Nephron progenitor cell (in vitro differentiated cells): ENCODE data around the gene WWOX.

Experiments
- DNase-seq: peaks from one replicate; pipeline ENCODE4 v3.0.0; 2021
- H3K27ac Mint-ChIP-seq: 2 replicates; pipeline ENCODE4 v1.8.0; 2021; ENCODE audit warnings: mild to moderate bottlenecking, moderate library complexity, mixed read lengths
- H3K27me3 Mint-ChIP-seq: 2 replicates; pipeline ENCODE4 v1.8.0; 2021; ENCODE audit warnings: mild to moderate bottlenecking, low read depth, mixed read lengths; ENCODE audit not compliant: poor library complexity
- H3K36me3 Mint-ChIP-seq: 2 replicates; pipeline ENCODE4 v1.8.0; 2021; ENCODE audit warnings: low read depth, mixed read lengths
- H3K4me1 Mint-ChIP-seq: 2 replicates; pipeline ENCODE4 v1.8.0; 2021; ENCODE audit warnings: mixed read lengths
- H3K4me3 Mint-ChIP-seq: 2 replicates; pipeline ENCODE4 v1.8.0; 2021; ENCODE audit warnings: mild to moderate bottlenecking, moderate library complexity, mixed read lengths
- H3K9me3 Mint-ChIP-seq: 2 replicates; pipeline ENCODE4 v1.8.0; 2021; ENCODE audit warnings: mild to moderate bottlenecking, moderate library complexity, mixed read lengths
- CTCF ChIP-seq: fragments of 200-600 bp; sonication (generic); IDR thresholded peaks from 2 replicates; pipeline ENCODE4 v1.5.0; 2021; ENCODE audit warnings: antibody characterized with exemption

Gene WWOX

DNA sequence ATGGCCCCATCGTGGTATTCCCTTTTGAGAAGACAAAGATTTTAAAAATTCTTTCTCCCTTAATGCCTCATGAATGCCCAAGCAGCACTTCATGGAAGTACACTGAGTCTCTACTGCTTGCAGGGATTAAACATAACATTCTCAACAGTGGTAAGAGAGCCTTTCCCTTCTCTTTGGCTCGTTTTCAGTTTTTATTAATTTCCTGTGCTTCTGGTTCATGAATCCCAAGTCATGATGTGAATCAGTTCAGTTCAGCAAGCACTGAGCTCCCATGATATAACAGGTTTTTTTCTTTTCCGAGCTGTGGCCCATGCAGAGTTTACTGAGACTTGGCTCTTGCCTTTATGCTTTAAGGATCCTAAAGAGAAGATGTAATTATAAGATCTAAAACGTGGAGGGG lies 175.3 kb downstream of the WWOX start:
- no peak for DNase-seq
- H3K27ac Mint-ChIP-seq, result no peak overlapping the region
- H3K9me3 Mint-ChIP-seq, result peaks cover 14% of the 10 kb centered on the region
- peaks cover 26% of the 10 kb centered on the region for H3K36me3 Mint-ChIP-seq
- no peak for TF ChIP-seq CTCF
- H3K4me3 Mint-ChIP-seq, result no peak overlapping the region
- H3K27me3 Mint-ChIP-seq, result peaks cover 8% of the 10 kb centered on the region
- peaks cover 21% of the 10 kb centered on the region for H3K4me1 Mint-ChIP-seq

DNA sequence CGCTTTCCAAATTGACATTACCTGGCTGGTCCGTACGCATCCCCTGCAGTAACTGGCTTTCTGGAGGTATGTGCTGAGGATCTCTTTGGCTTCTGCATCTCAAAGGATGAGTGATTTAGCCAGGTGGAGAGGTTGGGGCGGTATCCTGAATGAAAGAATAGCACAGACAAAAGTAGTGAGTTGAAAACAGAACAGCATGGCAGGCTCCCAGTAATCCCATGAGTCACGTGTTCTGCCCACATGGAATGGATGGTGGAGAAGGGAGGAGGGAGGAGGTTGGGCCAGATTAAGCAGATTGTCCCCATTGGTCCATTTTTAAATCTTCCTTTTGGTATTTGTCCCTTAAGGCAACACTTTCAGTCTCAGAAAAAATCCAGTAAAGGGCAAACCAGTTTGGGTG lies 176.0 kb downstream of the WWOX start:
- TF ChIP-seq CTCF, result no peak
- Mint-ChIP-seq H3K9me3 (peaks cover 14% of the 10 kb centered on the region), H3K4me3 (no peak overlapping the region), H3K27ac (no peak overlapping the region), H3K4me1 (peaks cover 15% of the 10 kb centered on the region), H3K36me3 (peaks cover 26% of the 10 kb centered on the region), H3K27me3 (peaks cover 8% of the 10 kb centered on the region)
- no peak for DNase-seq

GRCh38 chr16:78277321-78278055 lies 178.0 kb downstream of the WWOX start:
- DNase-seq, result peak; percentile 45
- peaks cover 13% of the 10 kb centered on the region for H3K4me1 Mint-ChIP-seq
- no peak for TF ChIP-seq CTCF
- no peak overlapping the region for H3K4me3 Mint-ChIP-seq
- H3K36me3 Mint-ChIP-seq, result peaks cover 30% of the 10 kb centered on the region
- H3K27me3 Mint-ChIP-seq, result peaks cover 3% of the 10 kb centered on the region
- peaks cover 13% of the 10 kb centered on the region for H3K9me3 Mint-ChIP-seq
- no peak overlapping the region for H3K27ac Mint-ChIP-seq

GRCh38 chr16:78278056-78278450 lies 178.6 kb downstream of the WWOX start:
- no peak for DNase-seq
- Mint-ChIP-seq H3K4me1 (peaks cover 18% of the 10 kb centered on the region), H3K4me3 (no peak overlapping the region), H3K27ac (no peak overlapping the region), H3K27me3 (peaks cover 3% of the 10 kb centered on the region), H3K36me3 (peaks cover 25% of the 10 kb centered on the region), H3K9me3 (peaks cover 17% of the 10 kb centered on the region)
- TF ChIP-seq CTCF, result no peak

GRCh38 chr16:78281115-78281514 lies 181.7 kb downstream of the WWOX start:
- Mint-ChIP-seq H3K36me3 (peaks cover 16% of the 10 kb centered on the region), H3K9me3 (peaks cover 10% of the 10 kb centered on the region), H3K4me1 (peaks cover 42% of the 10 kb centered on the region), H3K27ac (no peak overlapping the region), H3K4me3 (no peak overlapping the region), H3K27me3 (no peaks in the 10 kb centered on the region)
- TF ChIP-seq CTCF, result no peak
- no peak for DNase-seq
